Subcutaneous abdominal adipose tissue (tissue), 5 donors: ENCODE measurements around the gene PGM1.

ENCODE experiments used
- H3K27ac ChIP-seq: one replicate; pipeline ENCODE4 v1.7.0; 2013; ENCODE audit warnings: low read depth, mild to moderate bottlenecking, inconsistent platforms, low read length, moderate library complexity
- H3K27me3 ChIP-seq, 5 donors: one replicate each; pipeline ENCODE4 v1.7.0; 2013; ENCODE audit warnings: low read length in 5 of 5, inconsistent platforms in 1 of 5; ENCODE audit not compliant: control insufficient read depth in 5 of 5, insufficient read depth in 4 of 5
- H3K36me3 ChIP-seq, 5 donors: one replicate each; pipeline ENCODE4 v1.7.0; 2013; ENCODE audit warnings: low read length in 5 of 5; ENCODE audit not compliant: control insufficient read depth in 5 of 5, insufficient read depth in 5 of 5
- H3K4me1 ChIP-seq, 5 donors: one replicate each; pipeline ENCODE4 v1.7.0; 2013; ENCODE audit warnings: low read length in 5 of 5, mild to moderate bottlenecking in 3 of 5, moderate library complexity in 1 of 5; ENCODE audit not compliant: control insufficient read depth in 5 of 5, insufficient read depth in 5 of 5
- H3K4me3 ChIP-seq, 5 donors: one replicate each; pipeline ENCODE4 v1.7.0; 2013; ENCODE audit warnings: low read length in 5 of 5, low read depth in 1 of 5
- H3K9ac ChIP-seq, 5 donors: one replicate each; pipeline ENCODE4 v1.7.0; 2013; ENCODE audit warnings: low read length in 5 of 5, mild to moderate bottlenecking in 4 of 5, moderate library complexity in 3 of 5
- H3K9me3 ChIP-seq, 5 donors: one replicate each; pipeline ENCODE4 v1.7.0; 2013; ENCODE audit warnings: low read length in 5 of 5; ENCODE audit not compliant: control insufficient read depth in 5 of 5
- donor health status: healthy.
- donor health status: healthy.
- donor health status: healthy.
- donor health status: healthy.
- donor health status: healthy.

The PGM1 gene

GRCh38 chr1:63703701-63704107 lies 110.5 kb downstream of the PGM1 start:
- H3K27ac ChIP-seq: no peak overlapping the region
- H3K36me3 ChIP-seq: no peaks in the 10 kb centered on the region
- H3K9me3 ChIP-seq: no peaks in the 10 kb centered on the region
- no peaks in the 10 kb centered on the region for H3K4me1 ChIP-seq
- no peaks in the 10 kb centered on the region for H3K27me3 ChIP-seq
- H3K9ac ChIP-seq: no peak overlapping the region
- H3K4me3 ChIP-seq: no peak overlapping the region

DNA sequence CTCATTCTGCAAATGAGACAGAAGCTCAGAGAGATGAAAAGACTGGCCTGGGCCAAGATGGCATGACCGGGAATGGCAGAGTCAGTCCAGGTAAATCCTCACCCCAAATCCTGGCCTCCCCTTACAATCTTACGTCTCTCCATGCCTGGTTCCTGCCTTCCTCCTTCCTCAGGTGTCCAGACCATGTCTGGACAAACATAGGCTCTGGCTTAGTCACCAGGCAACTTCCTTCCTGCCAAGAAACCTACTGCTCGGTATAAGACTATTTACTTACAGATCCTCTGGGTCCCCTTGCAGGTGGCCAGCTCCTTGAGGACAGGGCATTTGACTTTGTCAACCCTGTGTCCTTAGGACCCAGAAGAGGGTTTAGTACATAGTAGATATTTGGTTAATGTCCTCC lies 111.2 kb downstream of the PGM1 start:
- no peak overlapping the region for H3K27ac ChIP-seq
- no peak overlapping the region for H3K4me3 ChIP-seq
- H3K36me3 ChIP-seq: no peaks in the 10 kb centered on the region
- no peaks in the 10 kb centered on the region for H3K9me3 ChIP-seq
- H3K4me1 ChIP-seq: no peaks in the 10 kb centered on the region
- H3K9ac ChIP-seq: no peak overlapping the region
- no peaks in the 10 kb centered on the region for H3K27me3 ChIP-seq

GRCh38 chr1:63705078-63705477 lies 111.9 kb downstream of the PGM1 start:
- Histone ChIP-seq H3K36me3 (no peaks in the 10 kb centered on the region), H3K9me3 (no peaks in the 10 kb centered on the region), H3K4me3 (no peak overlapping the region), H3K4me1 (peaks cover 0 to under 1% (median 0%) of the 10 kb centered on the region in 5 donors), H3K9ac (no peak overlapping the region), H3K27me3 (no peaks in the 10 kb centered on the region), H3K27ac (no peak overlapping the region)

- no peaks in the 10 kb centered on the region for H3K36me3 ChIP-seq
- H3K4me3 ChIP-seq: no peak overlapping the region
- peaks cover 4 to 17% (median 14%) of the 10 kb centered on the region in 5 donors for H3K4me1 ChIP-seq
- no peaks in the 10 kb centered on the region for H3K27me3 ChIP-seq
- H3K9me3 ChIP-seq: no peaks in the 10 kb centered on the region
- no peak overlapping the region for H3K27ac ChIP-seq
- H3K9ac ChIP-seq: no peak overlapping the region
Measured at GRCh38 chr1:63709267-63709828, 116.1 kb downstream of the PGM1 start.
